HepG2 (cell line): Measurements from ENCODE around the gene FAM156B. TPM values are rescaled to one million over a fixed set of nuclear protein-coding genes. Genes with fewer than 3 reads are reported as not detected.

Source experiments
- DMAP1 ChIP-seq: IDR thresholded peaks from 2 replicates; pipeline ENCODE4 v1.6.1; 2016
- FOXA1 ChIP-seq, 2 experiments: fragments of 450-650 bp in 1 of 2; sonication (generic) in 1 of 2; formaldehyde crosslinking in 1 of 2; IDR thresholded peaks; 2 replicates each; pipeline versions ENCODE4 v1.4.0 to v1.6.1; 2016 to 2020; ENCODE audit warnings: missing genetic modification reagents in 1 of 2
- FOXM1 ChIP-seq: sonication (generic); formaldehyde crosslinking; IDR thresholded peaks from 2 replicates; pipeline ENCODE4 v1.5.0; 2020; ENCODE audit warnings: missing genetic modification reagents
- GRHL1 ChIP-seq: sonication (generic); formaldehyde crosslinking; conservative IDR thresholded peaks from 2 replicates; pipeline ENCODE4 v1.8.0; 2022; ENCODE audit warnings: missing genetic modification reagents
- KLF11 ChIP-seq: IDR thresholded peaks from 2 replicates; pipeline ENCODE4 v1.6.1; 2016; ENCODE audit warnings: missing compliant biosample characterization
- KMT2A ChIP-seq: sonication (generic); formaldehyde crosslinking; IDR thresholded peaks from 2 replicates; pipeline ENCODE4 v1.4.0; 2020; ENCODE audit warnings: missing genetic modification reagents
- NFAT5 ChIP-seq: sonication (generic); formaldehyde crosslinking; IDR thresholded peaks from 2 replicates; pipeline ENCODE4 v1.4.0; 2020; ENCODE audit warnings: missing genetic modification reagents
- RAD51 ChIP-seq: fragments of 450-650 bp; IDR thresholded peaks from 2 replicates; pipeline ENCODE4 v1.6.1; 2016; ENCODE audit warnings: borderline replicate concordance
- SMAD3 ChIP-seq: sonication (generic); formaldehyde crosslinking; IDR thresholded peaks from 2 replicates; pipeline ENCODE4 v1.4.0; 2020; ENCODE audit warnings: missing genetic modification reagents
- SP4 ChIP-seq: sonication (generic); formaldehyde crosslinking; IDR thresholded peaks from 2 replicates; pipeline ENCODE4 v1.8.1; 2023; ENCODE audit warnings: mild to moderate bottlenecking, missing genetic modification reagents
- STAT5B ChIP-seq: sonication (generic); formaldehyde crosslinking; IDR thresholded peaks from 2 replicates; pipeline ENCODE4 v1.4.0; 2020; ENCODE audit warnings: missing genetic modification reagents
- TFDP2 ChIP-seq: sonication (generic); formaldehyde crosslinking; IDR thresholded peaks from 2 replicates; pipeline ENCODE4 v1.4.0; 2020; ENCODE audit warnings: missing genetic modification reagents
- THAP8 ChIP-seq: sonication (generic); formaldehyde crosslinking; IDR thresholded peaks from 2 replicates; pipeline ENCODE4 v1.5.1; 2020; ENCODE audit warnings: missing genetic modification reagents, mild to moderate bottlenecking, borderline replicate concordance
- TIGD3 ChIP-seq: sonication (generic); formaldehyde crosslinking; IDR thresholded peaks from 2 replicates; pipeline ENCODE4 v1.5.1; 2020; ENCODE audit warnings: mild to moderate bottlenecking, missing genetic modification reagents, borderline replicate concordance
- ZBTB21 ChIP-seq: sonication (generic); formaldehyde crosslinking; IDR thresholded peaks from 2 replicates; pipeline ENCODE4 v1.4.0; 2020; ENCODE audit warnings: missing genetic modification reagents
- ZC3H13 ChIP-seq: sonication (generic); formaldehyde crosslinking; IDR thresholded peaks from 2 replicates; pipeline ENCODE4 v1.8.1; 2023; ENCODE audit warnings: mild to moderate bottlenecking, missing genetic modification reagents, moderate library complexity
- ZNF124 ChIP-seq: sonication (generic); formaldehyde crosslinking; IDR thresholded peaks from 2 replicates; pipeline ENCODE4 v1.4.0; 2020; ENCODE audit warnings: missing genetic modification reagents
- ZNF205 ChIP-seq: IDR thresholded peaks from 2 replicates; pipeline ENCODE4 v1.6.1; 2018; ENCODE audit warnings: missing biosample characterization, missing genetic modification reagents
- ZNF629 ChIP-seq: sonication (generic); formaldehyde crosslinking; conservative IDR thresholded peaks from 2 replicates; pipeline ENCODE4 v1.5.0; 2020; ENCODE audit warnings: missing genetic modification reagents
- ZNF672 ChIP-seq: sonication (generic); formaldehyde crosslinking; IDR thresholded peaks from 2 replicates; pipeline ENCODE4 v1.8.1; 2022; ENCODE audit warnings: missing genetic modification reagents
- ZNF891 ChIP-seq: sonication (generic); formaldehyde crosslinking; IDR thresholded peaks from 2 replicates; pipeline ENCODE4 v1.5.0; 2020; ENCODE audit warnings: mild to moderate bottlenecking, missing genetic modification reagents
- polyA plus RNA-seq, 8 experiments: library from polyadenylated mRNA; depleted of rRNA in 3 of 8; stranded (reverse) in 7 of 8; unstranded in 1 of 8; fragments of >200 nt; fragmentation: Illumina TruSeq in 4 of 8; extraction: Trizol in 4 of 8; gene quantifications; 2 replicates each; pipeline versions ENCODE4 v1.2.1 to v1.2.3, GENCODE V29; 2011 to 2016; ENCODE audit warnings: low read depth in 4 of 8, missing spikeins in 1 of 8, mixed read lengths in 1 of 8; ENCODE audit not compliant: insufficient read depth in 1 of 8
- total RNA-seq, 5 experiments: library from RNA; depleted of rRNA; stranded (reverse); fragments of >200 nt; fragmentation: Illumina TruSeq; extraction: Trizol; gene quantifications; 2 replicates each; pipeline ENCODE4 v1.2.3, GENCODE V29; 2016; ENCODE audit warnings: low read depth in 1 of 5

Gene FAM156B
- total and polyA plus RNA-seq, 2 of the 13 experiments (the other 11 are each of a cell fraction or from before 2014, with no cell fraction given): 7.8 to 82.1 TPM

GRCh38 chrX:52934704-52935469, 37.8 kb downstream of the FAM156B start (continued):
- no peak for TF ChIP-seq FOXM1
- TF ChIP-seq NFAT5 (CRISPR knock-in tag): no peak
- TF ChIP-seq RAD51: no peak
- TF ChIP-seq KMT2A: 0 out of 2 replicates have a peak, but pooled peaks have one; percentile 5
- no peak for TF ChIP-seq STAT5B (CRISPR knock-in tag)
- TF ChIP-seq ZBTB21 (CRISPR knock-in tag): no peak
- peak; percentile 71 for TF ChIP-seq SMAD3
- no peak for TF ChIP-seq THAP8 (CRISPR knock-in tag)
- no peak for TF ChIP-seq TFDP2 (CRISPR knock-in tag)
- TF ChIP-seq DMAP1: peak; percentile 21; the same call in 1 of the 2 replicates
- TF ChIP-seq ZNF124: no peak
- no peak for TF ChIP-seq TIGD3 (CRISPR knock-in tag)
- TF ChIP-seq ZC3H13 (CRISPR knock-in tag): 0 out of 2 replicates have a peak, but pooled peaks have one; percentile 10
- TF ChIP-seq ZNF891: no peak
- no peak for TF ChIP-seq ZNF205 (CRISPR knock-in tag)
- no peak for TF ChIP-seq KLF11 (CRISPR knock-in tag)
- TF ChIP-seq FOXA1 (IDR thresholded peaks at IDR 0.05): no peak
- no peak for TF ChIP-seq FOXA1 (CRISPR knock-in tag; IDR thresholded peaks at IDR 0.05)
- peak; percentile 27; the same call in 1 of the 2 replicates for TF ChIP-seq SP4 (CRISPR knock-in tag)
- no peak for TF ChIP-seq ZNF672 (CRISPR knock-in tag)
- TF ChIP-seq GRHL1 (CRISPR knock-in tag): no peak
- no peak for TF ChIP-seq ZNF629
